ENCODE measurements around the gene CLIC1. TPM values are rescaled to one million over a fixed set of nuclear protein-coding genes. Genes with fewer than 3 reads are reported as not detected.

Gene CLIC1
- total and polyA plus RNA-seq, 10 of the 15 experiments (the other 5 are each of a cell fraction or from before 2014, with no cell fraction given), result 446 to 1,266 (median 636) TPM

GRCh38 chr6:31764198-31764597 is 27.9 kb upstream of the CLIC1 start:
- Histone ChIP-seq H3K4me2 (ENCODE audit: control insufficient read depth, insufficient read depth) (no peak overlapping the region), H2AFZ (ENCODE audit: control insufficient read depth, low read depth, low read length) (no peak overlapping the region), H3K4me3 (no peak overlapping the region), H3K79me2 (ENCODE audit: control insufficient read depth, insufficient read depth, low read length) (no peaks in the 10 kb centered on the region), H3K27ac (ENCODE audit: control insufficient read depth, insufficient read depth) (no peak overlapping the region), H3K4me1 (ENCODE audit: control insufficient read depth, insufficient read depth, low read length) (no peaks in the 10 kb centered on the region), H3K9me3 (replicated peaks; ENCODE audit: control insufficient read depth, insufficient read depth, low read length) (no peaks in the 10 kb centered on the region), H3K27me3 (replicated peaks in 1 of 2; ENCODE audit: control insufficient read depth in 2 of 2, insufficient read depth in 2 of 2, low read length in 1 of 2) (no peaks in the 10 kb centered on the region), H3K36me3 (ENCODE audit: control insufficient read depth in 2 of 2, insufficient read depth in 2 of 2, low read length in 1 of 2) (no peaks in the 10 kb centered on the region; a peak in 2 of 4 replicates), H3K9ac (ENCODE audit: control insufficient read depth, insufficient read depth, low read length) (no peak overlapping the region), H4K20me1 (ENCODE audit: control insufficient read depth, insufficient read depth) (no peaks in the 10 kb centered on the region)
- WGBS (ENCODE audit: insufficient coverage, insufficient replicate concordance, low lambda C conversion rate, missing lambda C conversion rate), result 57% methylated on average over 4 of the region's 4 CpGs
- POLR2A ChIA-PET, result no interaction called here
- intact Hi-C loops (cut with micrococcal nuclease; ENCODE audit: unreplicated experiment) (no loop called here), in situ Hi-C loops (cut with MboI) (no loop called here)
- SMC1A ChIA-PET (ENCODE audit: uncharacterized antibody, unreplicated experiment), result no interaction called here
- RAD21 ChIA-PET (ENCODE audit: unreplicated experiment), result interaction anchor here (1.0 kb wide), 1 partner anchor 66 kb away, joined by 3 read pairs; no protein-coding TSS in a partner anchor
- TSS peak; percentile 67 for BruUV-seq (replicated peaks)
- ATAC-seq (no peak), DNase-seq (ENCODE audit: low read depth, low spot score) (no peak), FAIRE-seq (no peak)
- no peak for TF ChIP-seq TCF12 (IDR thresholded peaks at IDR 0.05; ENCODE audit: low read depth, low read length)
- TF ChIP-seq, protein P1, sequence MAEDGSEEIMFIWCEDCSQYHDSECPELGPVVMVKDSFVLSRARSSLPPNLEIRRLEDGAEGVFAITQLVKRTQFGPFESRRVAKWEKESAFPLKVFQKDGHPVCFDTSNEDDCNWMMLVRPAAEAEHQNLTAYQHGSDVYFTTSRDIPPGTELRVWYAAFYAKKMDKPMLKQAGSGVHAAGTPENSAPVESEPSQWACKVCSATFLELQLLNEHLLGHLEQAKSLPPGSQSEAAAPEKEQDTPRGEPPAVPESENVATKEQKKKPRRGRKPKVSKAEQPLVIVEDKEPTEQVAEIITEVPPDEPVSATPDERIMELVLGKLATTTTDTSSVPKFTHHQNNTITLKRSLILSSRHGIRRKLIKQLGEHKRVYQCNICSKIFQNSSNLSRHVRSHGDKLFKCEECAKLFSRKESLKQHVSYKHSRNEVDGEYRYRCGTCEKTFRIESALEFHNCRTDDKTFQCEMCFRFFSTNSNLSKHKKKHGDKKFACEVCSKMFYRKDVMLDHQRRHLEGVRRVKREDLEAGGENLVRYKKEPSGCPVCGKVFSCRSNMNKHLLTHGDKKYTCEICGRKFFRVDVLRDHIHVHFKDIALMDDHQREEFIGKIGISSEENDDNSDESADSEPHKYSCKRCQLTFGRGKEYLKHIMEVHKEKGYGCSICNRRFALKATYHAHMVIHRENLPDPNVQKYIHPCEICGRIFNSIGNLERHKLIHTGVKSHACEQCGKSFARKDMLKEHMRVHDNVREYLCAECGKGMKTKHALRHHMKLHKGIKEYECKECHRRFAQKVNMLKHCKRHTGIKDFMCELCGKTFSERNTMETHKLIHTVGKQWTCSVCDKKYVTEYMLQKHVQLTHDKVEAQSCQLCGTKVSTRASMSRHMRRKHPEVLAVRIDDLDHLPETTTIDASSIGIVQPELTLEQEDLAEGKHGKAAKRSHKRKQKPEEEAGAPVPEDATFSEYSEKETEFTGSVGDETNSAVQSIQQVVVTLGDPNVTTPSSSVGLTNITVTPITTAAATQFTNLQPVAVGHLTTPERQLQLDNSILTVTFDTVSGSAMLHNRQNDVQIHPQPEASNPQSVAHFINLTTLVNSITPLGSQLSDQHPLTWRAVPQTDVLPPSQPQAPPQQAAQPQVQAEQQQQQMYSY (CRISPR knock-in tag; IDR thresholded peaks at IDR 0.05), result no peak
- TF ChIP-seq SREBF1 (IDR thresholded peaks at IDR 0.05; ENCODE audit: low read length), result no peak
- no peak for TF ChIP-seq YBX1 (IDR thresholded peaks at IDR 0.05)
- TF ChIP-seq CREB1 (IDR thresholded peaks at IDR 0.05; ENCODE audit: low read depth), result no peak
- TF ChIP-seq, protein P2, sequence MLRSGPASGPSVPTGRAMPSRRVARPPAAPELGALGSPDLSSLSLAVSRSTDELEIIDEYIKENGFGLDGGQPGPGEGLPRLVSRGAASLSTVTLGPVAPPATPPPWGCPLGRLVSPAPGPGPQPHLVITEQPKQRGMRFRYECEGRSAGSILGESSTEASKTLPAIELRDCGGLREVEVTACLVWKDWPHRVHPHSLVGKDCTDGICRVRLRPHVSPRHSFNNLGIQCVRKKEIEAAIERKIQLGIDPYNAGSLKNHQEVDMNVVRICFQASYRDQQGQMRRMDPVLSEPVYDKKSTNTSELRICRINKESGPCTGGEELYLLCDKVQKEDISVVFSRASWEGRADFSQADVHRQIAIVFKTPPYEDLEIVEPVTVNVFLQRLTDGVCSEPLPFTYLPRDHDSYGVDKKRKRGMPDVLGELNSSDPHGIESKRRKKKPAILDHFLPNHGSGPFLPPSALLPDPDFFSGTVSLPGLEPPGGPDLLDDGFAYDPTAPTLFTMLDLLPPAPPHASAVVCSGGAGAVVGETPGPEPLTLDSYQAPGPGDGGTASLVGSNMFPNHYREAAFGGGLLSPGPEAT (IDR thresholded peaks at IDR 0.05; ENCODE audit: low read depth), result no peak
- TF ChIP-seq E2F8 (IDR thresholded peaks at IDR 0.05; ENCODE audit: low read depth, partially characterized antibody), result no peak
- TF ChIP-seq ZNF622 (IDR thresholded peaks at IDR 0.05), result no peak
- TF ChIP-seq, protein P3, sequence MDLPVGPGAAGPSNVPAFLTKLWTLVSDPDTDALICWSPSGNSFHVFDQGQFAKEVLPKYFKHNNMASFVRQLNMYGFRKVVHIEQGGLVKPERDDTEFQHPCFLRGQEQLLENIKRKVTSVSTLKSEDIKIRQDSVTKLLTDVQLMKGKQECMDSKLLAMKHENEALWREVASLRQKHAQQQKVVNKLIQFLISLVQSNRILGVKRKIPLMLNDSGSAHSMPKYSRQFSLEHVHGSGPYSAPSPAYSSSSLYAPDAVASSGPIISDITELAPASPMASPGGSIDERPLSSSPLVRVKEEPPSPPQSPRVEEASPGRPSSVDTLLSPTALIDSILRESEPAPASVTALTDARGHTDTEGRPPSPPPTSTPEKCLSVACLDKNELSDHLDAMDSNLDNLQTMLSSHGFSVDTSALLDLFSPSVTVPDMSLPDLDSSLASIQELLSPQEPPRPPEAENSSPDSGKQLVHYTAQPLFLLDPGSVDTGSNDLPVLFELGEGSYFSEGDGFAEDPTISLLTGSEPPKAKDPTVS (IDR thresholded peaks at IDR 0.05; ENCODE audit: low read depth, low read length), result no peak
- no peak for TF ChIP-seq DPF2 (IDR thresholded peaks at IDR 0.05)
- TF ChIP-seq, protein P4, sequence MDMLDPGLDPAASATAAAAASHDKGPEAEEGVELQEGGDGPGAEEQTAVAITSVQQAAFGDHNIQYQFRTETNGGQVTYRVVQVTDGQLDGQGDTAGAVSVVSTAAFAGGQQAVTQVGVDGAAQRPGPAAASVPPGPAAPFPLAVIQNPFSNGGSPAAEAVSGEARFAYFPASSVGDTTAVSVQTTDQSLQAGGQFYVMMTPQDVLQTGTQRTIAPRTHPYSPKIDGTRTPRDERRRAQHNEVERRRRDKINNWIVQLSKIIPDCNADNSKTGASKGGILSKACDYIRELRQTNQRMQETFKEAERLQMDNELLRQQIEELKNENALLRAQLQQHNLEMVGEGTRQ (IDR thresholded peaks at IDR 0.05; ENCODE audit: borderline replicate concordance, low read depth, low read length), result no peak
- CTCF ChIA-PET, result no interaction called here

Data from GM12878 (cell line).